Liver (tissue), 9 donors: Measurements from ENCODE around the gene AGGF1. TPM values are rescaled to one million over a fixed set of nuclear protein-coding genes. Genes with fewer than 3 reads are reported as not detected.

Source experiments
- DNase-seq: peaks from one replicate; pipeline ENCODE4 v3.0.0-alpha.2; 2017; ENCODE audit warnings: low spot score
- H3K27ac ChIP-seq, 2 donors: one replicate each; pipeline ENCODE4 v1.7.0; 2013; ENCODE audit warnings: inconsistent platforms in 2 of 2, low read length in 2 of 2, control low read depth in 1 of 2, low read depth in 1 of 2, mild to moderate bottlenecking in 1 of 2
- H3K27me3 ChIP-seq, 4 donors: one replicate each; pipeline versions ENCODE4 v1.6.1 to v1.7.0; 2013; ENCODE audit warnings: low read length in 3 of 4, inconsistent platforms in 1 of 4, mild to moderate bottlenecking in 1 of 4, moderate library complexity in 1 of 4; ENCODE audit not compliant: control insufficient read depth in 4 of 4, insufficient read depth in 4 of 4
- H3K36me3 ChIP-seq, 4 donors: one replicate each; pipeline versions ENCODE4 v1.6.1 to v1.7.0; 2013; ENCODE audit warnings: low read length in 3 of 4, mild to moderate bottlenecking in 3 of 4, low read depth in 1 of 4, moderate library complexity in 1 of 4; ENCODE audit not compliant: control insufficient read depth in 4 of 4, insufficient read depth in 3 of 4
- H3K4me1 ChIP-seq, 4 donors: one replicate each; pipeline versions ENCODE4 v1.6.1 to v1.7.0; 2013; ENCODE audit warnings: low read length in 3 of 4, mild to moderate bottlenecking in 3 of 4, moderate library complexity in 1 of 4; ENCODE audit not compliant: control insufficient read depth in 4 of 4, insufficient read depth in 4 of 4
- H3K4me3 ChIP-seq, 3 donors: one replicate each; pipeline versions ENCODE4 v1.6.1 to v1.7.0; 2013; ENCODE audit warnings: low read length in 3 of 3, control low read depth in 1 of 3, low read depth in 1 of 3, mild to moderate bottlenecking in 1 of 3
- H3K9ac ChIP-seq, 2 donors: one replicate each; pipeline ENCODE4 v1.7.0; 2013; ENCODE audit warnings: low read length in 2 of 2, mild to moderate bottlenecking in 2 of 2, moderate library complexity in 2 of 2, control low read depth in 1 of 2, low read depth in 1 of 2
- H3K9me3 ChIP-seq, 4 donors: one replicate each; pipeline versions ENCODE4 v1.6.1 to v1.7.0; 2013; ENCODE audit warnings: low read length in 3 of 4; ENCODE audit not compliant: control insufficient read depth in 4 of 4
- CTCF ChIP-seq: fragments of 150-350 bp; IDR thresholded peaks from 2 replicates; pipeline ENCODE4 v1.5.1; 2017; ENCODE audit warnings: improper control_type of control experiment, low read depth, low read length; ENCODE audit not compliant: missing input control
- EGR1 ChIP-seq, 2 donors: IDR thresholded peaks; 2 replicates each; pipeline ENCODE4 v1.6.1; 2016 to 2018; ENCODE audit warnings: antibody characterized with exemption in 2 of 2, low read depth in 2 of 2
- FOXA1 ChIP-seq: IDR thresholded peaks from 2 replicates; pipeline ENCODE4 v1.6.1; 2016; ENCODE audit warnings: antibody characterized with exemption
- FOXA2 ChIP-seq: IDR thresholded peaks from 2 replicates; pipeline ENCODE4 v1.6.1; 2016; ENCODE audit warnings: antibody characterized with exemption
- GABPA ChIP-seq, 2 donors: IDR thresholded peaks in 1 of 2; conservative IDR thresholded peaks in 1 of 2; 2 replicates each; pipeline ENCODE4 v1.6.1; 2016; ENCODE audit warnings: antibody characterized with exemption in 2 of 2, mild to moderate bottlenecking in 1 of 2, moderate library complexity in 1 of 2
- HNF4A ChIP-seq, 2 donors: conservative IDR thresholded peaks; 2 replicates each; pipeline ENCODE4 v1.6.1; 2016; ENCODE audit warnings: antibody characterized with exemption in 2 of 2, mild to moderate bottlenecking in 2 of 2
- HNF4G ChIP-seq: IDR thresholded peaks from 2 replicates; pipeline ENCODE4 v1.6.1; 2016; ENCODE audit warnings: antibody characterized with exemption
- JUND ChIP-seq, 2 donors: IDR thresholded peaks; 2 replicates each; pipeline ENCODE4 v1.6.1; 2016; ENCODE audit warnings: antibody characterized with exemption in 2 of 2
- MAX ChIP-seq: IDR thresholded peaks from 2 replicates; pipeline ENCODE4 v1.6.1; 2016; ENCODE audit warnings: antibody characterized with exemption
- NR2F2 ChIP-seq: IDR thresholded peaks from 2 replicates; pipeline ENCODE4 v1.6.1; 2016; ENCODE audit warnings: antibody characterized with exemption
- RXRA ChIP-seq, 2 donors: IDR thresholded peaks; 2 replicates each; pipeline ENCODE4 v1.6.1; 2017 to 2018; ENCODE audit warnings: antibody characterized with exemption in 2 of 2, mild to moderate bottlenecking in 1 of 2
- SP1 ChIP-seq: IDR thresholded peaks from 2 replicates; pipeline ENCODE4 v1.6.1; 2018; ENCODE audit warnings: antibody characterized with exemption, mild to moderate bottlenecking
- TAF1 ChIP-seq: conservative IDR thresholded peaks from 2 replicates; pipeline ENCODE4 v1.6.1; 2016; ENCODE audit warnings: antibody characterized with exemption, mild to moderate bottlenecking
- YY1 ChIP-seq: IDR thresholded peaks from 2 replicates; pipeline ENCODE4 v1.6.1; 2016; ENCODE audit warnings: antibody characterized with exemption, mild to moderate bottlenecking
- ZBTB33 ChIP-seq: IDR thresholded peaks from 2 replicates; pipeline ENCODE4 v1.6.1; 2016; ENCODE audit warnings: antibody characterized with exemption
- WGBS: extraction: QIAGEN DNeasy Blood & Tissue Kit; methylation state at CpG from one replicate; pipeline ENCODE4 v1.1.7; 2013; 5-methylcytosine and 5-hydroxymethylcytosine counted together
- polyA plus RNA-seq, 2 donors: library from polyadenylated mRNA; stranded (reverse) in 1 of 2; unstranded in 1 of 2; fragments of 200-250 nt in 1 of 2; fragments of >200 nt in 1 of 2; fragmentation: Nextera tagmentation in 1 of 2; extraction: Ambion mirVana in 1 of 2; gene quantifications; one replicate each; pipeline versions ENCODE4 v1.2.1 to v1.2.3, GENCODE V29; 2013 to 2015
- total RNA-seq, 2 donors: library from RNA; depleted of rRNA; stranded (reverse); fragments of >200 nt; gene quantifications; one replicate each; pipeline ENCODE4 v1.2.3, GENCODE V29; 2014
- TF ChIP-seq, protein P1 (sequence below): IDR thresholded peaks from 2 replicates; pipeline ENCODE4 v1.6.1; 2016; ENCODE audit warnings: antibody characterized with exemption
- TF ChIP-seq, protein P2 (sequence below): IDR thresholded peaks from 2 replicates; pipeline ENCODE4 v1.6.1; 2016; ENCODE audit warnings: antibody characterized with exemption, mild to moderate bottlenecking
- donor health status: healthy.
- donor health status: healthy.
- donor health status: healthy.
- donor health status: healthy.
- donor health status: healthy.

Gene AGGF1
- total and polyA plus RNA-seq, 4 donors = 7.2 to 16.7 (median 15.1) TPM

GRCh38 chr5:77010243-77010642 is 20.0 kb upstream of the AGGF1 start:
- Histone ChIP-seq H3K36me3 (no peaks in the 10 kb centered on the region), H3K27ac (no peak overlapping the region), H3K9ac (no peak overlapping the region), H3K9me3 (no peaks in the 10 kb centered on the region), H3K4me3 (no peak overlapping the region), H3K4me1 (no peaks in the 10 kb centered on the region), H3K27me3 (no peaks in the 10 kb centered on the region)
- DNase-seq = no peak
- TF ChIP-seq SP1 (no peak), EGR1 (IDR thresholded peaks at IDR 0.05; ENCODE audit: low read depth in 2 of 2) (no peak), YY1 (no peak), MAX (no peak), FOXA2 (no peak), HNF4A (conservative IDR thresholded peaks at IDR 0.05) (no peak)
- TF ChIP-seq, protein P1, sequence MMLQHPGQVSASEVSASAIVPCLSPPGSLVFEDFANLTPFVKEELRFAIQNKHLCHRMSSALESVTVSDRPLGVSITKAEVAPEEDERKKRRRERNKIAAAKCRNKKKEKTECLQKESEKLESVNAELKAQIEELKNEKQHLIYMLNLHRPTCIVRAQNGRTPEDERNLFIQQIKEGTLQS = no peak
- TF ChIP-seq, protein P2, sequence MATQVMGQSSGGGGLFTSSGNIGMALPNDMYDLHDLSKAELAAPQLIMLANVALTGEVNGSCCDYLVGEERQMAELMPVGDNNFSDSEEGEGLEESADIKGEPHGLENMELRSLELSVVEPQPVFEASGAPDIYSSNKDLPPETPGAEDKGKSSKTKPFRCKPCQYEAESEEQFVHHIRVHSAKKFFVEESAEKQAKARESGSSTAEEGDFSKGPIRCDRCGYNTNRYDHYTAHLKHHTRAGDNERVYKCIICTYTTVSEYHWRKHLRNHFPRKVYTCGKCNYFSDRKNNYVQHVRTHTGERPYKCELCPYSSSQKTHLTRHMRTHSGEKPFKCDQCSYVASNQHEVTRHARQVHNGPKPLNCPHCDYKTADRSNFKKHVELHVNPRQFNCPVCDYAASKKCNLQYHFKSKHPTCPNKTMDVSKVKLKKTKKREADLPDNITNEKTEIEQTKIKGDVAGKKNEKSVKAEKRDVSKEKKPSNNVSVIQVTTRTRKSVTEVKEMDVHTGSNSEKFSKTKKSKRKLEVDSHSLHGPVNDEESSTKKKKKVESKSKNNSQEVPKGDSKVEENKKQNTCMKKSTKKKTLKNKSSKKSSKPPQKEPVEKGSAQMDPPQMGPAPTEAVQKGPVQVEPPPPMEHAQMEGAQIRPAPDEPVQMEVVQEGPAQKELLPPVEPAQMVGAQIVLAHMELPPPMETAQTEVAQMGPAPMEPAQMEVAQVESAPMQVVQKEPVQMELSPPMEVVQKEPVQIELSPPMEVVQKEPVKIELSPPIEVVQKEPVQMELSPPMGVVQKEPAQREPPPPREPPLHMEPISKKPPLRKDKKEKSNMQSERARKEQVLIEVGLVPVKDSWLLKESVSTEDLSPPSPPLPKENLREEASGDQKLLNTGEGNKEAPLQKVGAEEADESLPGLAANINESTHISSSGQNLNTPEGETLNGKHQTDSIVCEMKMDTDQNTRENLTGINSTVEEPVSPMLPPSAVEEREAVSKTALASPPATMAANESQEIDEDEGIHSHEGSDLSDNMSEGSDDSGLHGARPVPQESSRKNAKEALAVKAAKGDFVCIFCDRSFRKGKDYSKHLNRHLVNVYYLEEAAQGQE = no peak
- 92% methylated on average over 5 of the region's 5 CpGs for WGBS

GRCh38 chr5:77011498-77011897 is 18.7 kb upstream of the AGGF1 start:
- no peak overlapping the region for H3K4me3 ChIP-seq
- H3K9me3 ChIP-seq = no peaks in the 10 kb centered on the region
- H3K4me1 ChIP-seq = no peaks in the 10 kb centered on the region
- H3K36me3 ChIP-seq = no peaks in the 10 kb centered on the region
- H3K9ac ChIP-seq = no peak overlapping the region
- no peaks in the 10 kb centered on the region for H3K27me3 ChIP-seq
- 87% methylated on average over 5 of the region's 5 CpGs for WGBS
- no peak overlapping the region for H3K27ac ChIP-seq
- TF ChIP-seq TAF1 (no peak), MAX (no peak), CTCF (no peak), NR2F2 (no peak), JUND (IDR thresholded peaks at IDR 0.05) (no peak), RXRA (IDR thresholded peaks at IDR 0.05) (no peak), SP1 (no peak), YY1 (no peak), FOXA2 (no peak), FOXA1 (no peak), HNF4G (no peak), EGR1 (IDR thresholded peaks at IDR 0.05; ENCODE audit: low read depth in 2 of 2) (no peak), ZBTB33 (no peak), GABPA (IDR thresholded peaks at IDR 0.05 in 1 of 2, conservative IDR thresholded peaks at IDR 0.05 in 1 of 2) (no peak)
- TF ChIP-seq, protein P2 = no peak
- TF ChIP-seq, protein P1 = no peak
- DNase-seq = no peak
